ENCODE results near the gene UAP1L1. TPM values are rescaled to one million over a fixed set of nuclear protein-coding genes. Genes with fewer than 3 reads are reported as not detected.

UAP1L1 gene
- total and polyA plus RNA-seq, 8 donors, result 5.2 to 14.4 (median 6.2) TPM

- WGBS, 2 donors, result 46 to 49% methylated on average over 11 of the region's 11 CpGs
- Histone ChIP-seq H3K27ac (no peak overlapping the region), H3K4me1 (peaks cover 0 to 5% (median 5%) of the 10 kb centered on the region in 3 donors), H3K27me3 (no peaks in the 10 kb centered on the region), H3K36me3 (peaks cover 0 to 3% (median 0%) of the 10 kb centered on the region in 3 donors), H3K4me3 (no peak overlapping the region), H3K9me3 (no peaks in the 10 kb centered on the region)
- DNase-seq (peak in 1 of 6 donors; percentile 43), ATAC-seq (no peak), FAIRE-seq (no peak)
- intact Hi-C loops (cut with DNase I), result no loop called here
- no peak for TF ChIP-seq CTCF (IDR thresholded peaks at IDR 0.05)
Observed at GRCh38 chr9:137089232-137089947, 12.1 kb downstream of the UAP1L1 start.

GRCh38 chr9:137095664-137096517 lies 18.6 kb downstream of the UAP1L1 start:
- H3K27me3 ChIP-seq, result no peaks in the 10 kb centered on the region
- intact Hi-C loops (cut with DNase I), result no loop called here
- ATAC-seq, result peak in 3 of 4 donors; percentile 29 to 55 (median 50)
- H3K4me3 ChIP-seq, result no peak overlapping the region
- whole genome bisulfite sequencing, 2 donors, result 74 to 75% methylated on average over 30 of the region's 30 CpGs
- H3K36me3 ChIP-seq, result peaks cover 3 to 11% (median 3%) of the 10 kb centered on the region in 3 donors
- peak in 1 of 6 donors; percentile 16 for DNase-seq
- no peak for TF ChIP-seq CTCF (IDR thresholded peaks at IDR 0.05)
- H3K4me1 ChIP-seq, result no peaks in the 10 kb centered on the region
- no peaks in the 10 kb centered on the region for H3K9me3 ChIP-seq
- no peak overlapping the region for H3K27ac ChIP-seq
- no peak for FAIRE-seq

- peaks cover 3 to 20% (median 3%) of the 10 kb centered on the region in 3 donors for H3K36me3 ChIP-seq
- H3K27ac ChIP-seq, result no peak overlapping the region
- no peaks in the 10 kb centered on the region for H3K27me3 ChIP-seq
- WGBS, 2 donors, result 93 to 94% methylated on average over 31 of the region's 31 CpGs
- H3K4me1 ChIP-seq, result no peaks in the 10 kb centered on the region
- DNase-seq (peak in 1 of 6 donors; percentile 14), ATAC-seq (no peak), FAIRE-seq (no peak)
- no peaks in the 10 kb centered on the region for H3K9me3 ChIP-seq
- intact Hi-C loops (cut with DNase I), result no loop called here
- TF ChIP-seq CTCF (IDR thresholded peaks at IDR 0.05), result no peak
- no peak overlapping the region for H3K4me3 ChIP-seq
Observed at GRCh38 chr9:137096785-137097546, 19.6 kb downstream of the UAP1L1 start.

GRCh38 chr9:137097761-137098462 lies 20.6 kb downstream of the UAP1L1 start:
- ATAC-seq, result no peak

More at GRCh38 chr9:137097761-137098462, 20.6 kb downstream of the UAP1L1 start:
- Histone ChIP-seq H3K27me3 (no peaks in the 10 kb centered on the region), H3K4me1 (no peaks in the 10 kb centered on the region), H3K36me3 (peaks cover 3 to 20% (median 3%) of the 10 kb centered on the region in 3 donors), H3K27ac (no peak overlapping the region), H3K9me3 (no peaks in the 10 kb centered on the region), H3K4me3 (no peak overlapping the region)
- intact Hi-C loops (cut with DNase I), result no loop called here
- FAIRE-seq, result no peak
- TF ChIP-seq CTCF (IDR thresholded peaks at IDR 0.05), result no peak
- WGBS, 2 donors, result 90 to 94% methylated on average over 18 to 20 of the region's 20 CpGs
- DNase-seq, result peak in 1 of 6 donors; percentile 26

Data from pancreas (tissue), 10 donors.